ENCODE measurements around the gene VPS51. TPM values are rescaled to one million over a fixed set of nuclear protein-coding genes. Genes with fewer than 3 reads are reported as not detected.

The VPS51 gene
- total RNA-seq, 1 experiment from 2014 or later, result 77.0 TPM

- no peak for TF ChIP-seq CTCF (IDR thresholded peaks at IDR 0.05; ENCODE audit: unreplicated experiment)
- ChIA-PET CTCF (interaction anchor here (0.6 to 9.2 kb wide), 7 partner anchors 15 to 865 kb away, joined by 3 to 94 read pairs (median 3); partner anchors contain the start of gene TM7SF2), POLR2A (interaction anchor here (0.6 to 5.0 kb wide), 26 partner anchors 11 to 325 kb away, joined by 3 to 63 read pairs (median 5); partner anchors contain the start of genes ARL2, CAPN1, CDC42BPG and CDCA5)
- TSS peak; percentile 54 for BruUV-seq (replicated peaks)
- H3K4me3 Mint-ChIP-seq (ENCODE audit: unreplicated experiment), result peak overlapping the region; percentile 80
- peaks cover 3% of the 10 kb centered on the region for H3K36me3 Mint-ChIP-seq (ENCODE audit: insufficient read depth, unreplicated experiment)
- H3K9me3 Mint-ChIP-seq (ENCODE audit: unreplicated experiment), result no peaks in the 10 kb centered on the region
- intact Hi-C loops (cut with micrococcal nuclease), result no loop called here
- no peak for DNase-seq (ENCODE audit: unreplicated experiment)
- no peaks in the 10 kb centered on the region for H3K27me3 Mint-ChIP-seq (ENCODE audit: insufficient read depth, unreplicated experiment)
- H3K4me1 Mint-ChIP-seq (ENCODE audit: insufficient read depth, unreplicated experiment), result peaks cover 10% of the 10 kb centered on the region
- H3K27ac Mint-ChIP-seq (ENCODE audit: low read depth, unreplicated experiment), result peak overlapping the region; percentile 89
Measured at GRCh38 chr11:65096926-65097325, 912 bp downstream of the VPS51 start.

DNA sequence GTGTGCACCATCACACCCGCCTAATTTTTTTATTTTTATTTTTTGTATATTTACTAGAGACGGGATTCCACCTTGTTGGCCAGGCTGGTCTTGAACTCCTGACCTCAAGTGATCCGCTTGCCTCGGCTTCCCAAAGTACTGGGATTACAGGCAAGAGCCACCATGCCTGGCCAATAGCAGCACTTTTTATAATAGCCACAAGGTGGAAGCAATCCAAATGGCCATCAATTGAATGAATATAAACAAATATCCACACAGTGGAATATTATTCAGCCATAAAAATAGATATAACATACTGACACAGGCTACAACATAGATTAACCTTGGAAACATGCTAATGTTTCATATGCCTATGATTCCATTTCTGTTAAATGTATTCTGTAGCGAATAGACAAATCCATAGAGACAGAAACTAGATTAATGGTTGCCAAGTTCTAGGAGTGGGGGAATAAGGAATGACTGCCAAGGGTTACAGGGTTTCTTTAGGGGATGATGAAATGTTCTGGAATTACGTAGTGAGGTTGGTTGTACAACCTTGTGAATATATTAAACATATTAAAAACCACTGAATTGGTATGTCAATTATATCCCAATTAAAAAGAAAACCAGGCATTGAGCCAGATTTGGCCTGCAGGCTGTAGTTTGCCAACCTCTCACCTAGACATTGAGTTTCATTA, 4.8 kb downstream of the VPS51 start:
- Mint-ChIP-seq H3K27me3 (ENCODE audit: insufficient read depth, unreplicated experiment) (no peaks in the 10 kb centered on the region), H3K36me3 (ENCODE audit: insufficient read depth, unreplicated experiment) (peaks cover 18% of the 10 kb centered on the region), H3K27ac (ENCODE audit: low read depth, unreplicated experiment) (no peak overlapping the region), H3K4me1 (ENCODE audit: insufficient read depth, unreplicated experiment) (peaks cover 8% of the 10 kb centered on the region), H3K9me3 (ENCODE audit: unreplicated experiment) (no peaks in the 10 kb centered on the region), H3K4me3 (ENCODE audit: unreplicated experiment) (no peak overlapping the region)
- peak; percentile 10 for TF ChIP-seq CTCF (IDR thresholded peaks at IDR 0.05; ENCODE audit: unreplicated experiment)
- BruUV-seq (replicated peaks), result no TSS peak
- intact Hi-C loops (cut with micrococcal nuclease), result no loop called here
- ChIA-PET CTCF (interaction anchor here (0.6 to 9.2 kb wide), 2 partner anchors 11 to 451 kb away, joined by 3 to 94 read pairs; partner anchors contain the start of gene TM7SF2), POLR2A (interaction anchor here (0.6 to 5.0 kb wide), 3 partner anchors 9 to 94 kb away, joined by 3 to 63 read pairs (median 12); partner anchors contain the start of genes TM7SF2 and ZNHIT2)
- DNase-seq (ENCODE audit: unreplicated experiment), result no peak

DNA sequence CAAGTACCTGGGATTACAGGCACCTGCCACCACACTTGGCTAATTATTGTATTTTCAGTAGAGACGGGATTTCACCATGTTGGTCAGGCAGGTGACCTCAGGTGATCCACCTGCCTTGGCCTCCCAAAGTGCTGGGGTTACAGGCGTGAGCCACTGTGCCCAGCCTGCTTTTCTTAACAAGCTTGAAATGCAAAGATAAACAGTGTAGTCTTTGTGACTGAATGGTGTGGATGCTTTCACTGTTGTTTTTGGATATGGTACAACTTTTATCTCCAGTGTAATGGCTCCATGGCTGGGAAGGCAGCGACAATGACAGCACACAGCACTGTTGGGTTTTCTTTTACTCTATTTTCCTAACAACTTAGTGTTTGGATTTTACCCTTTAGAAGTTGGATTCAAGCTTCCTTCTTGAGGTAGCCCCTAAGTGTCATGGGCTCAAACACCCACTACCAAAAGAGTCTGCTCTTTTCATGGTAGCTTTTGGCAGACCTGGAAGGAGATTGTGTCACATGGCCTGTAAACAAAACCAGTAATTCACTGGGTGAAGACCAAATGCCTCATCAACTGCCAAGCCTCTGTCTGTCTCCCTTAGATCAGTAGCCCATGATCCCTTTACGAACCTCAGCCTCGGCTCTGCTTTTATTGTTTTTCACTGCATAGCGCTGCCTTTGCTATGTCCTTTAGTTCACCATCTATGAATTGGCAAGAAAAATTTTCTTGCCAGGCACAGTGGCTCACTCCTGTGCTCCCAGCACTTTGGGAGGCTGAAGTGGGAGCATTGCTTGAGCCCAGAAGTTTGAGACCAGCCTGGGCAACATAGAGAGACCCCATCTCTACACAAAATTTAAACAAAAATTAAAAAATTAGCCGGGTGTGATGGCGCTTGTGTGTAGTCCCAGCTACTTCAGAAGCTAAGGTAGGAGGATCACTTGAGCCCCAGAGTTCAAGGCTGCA, 6.4 kb downstream of the VPS51 start:
- Mint-ChIP-seq H3K9me3 (ENCODE audit: unreplicated experiment) (no peaks in the 10 kb centered on the region), H3K4me1 (ENCODE audit: insufficient read depth, unreplicated experiment) (peaks cover 6% of the 10 kb centered on the region), H3K27me3 (ENCODE audit: insufficient read depth, unreplicated experiment) (no peaks in the 10 kb centered on the region), H3K36me3 (ENCODE audit: insufficient read depth, unreplicated experiment) (peaks cover 18% of the 10 kb centered on the region), H3K27ac (ENCODE audit: low read depth, unreplicated experiment) (no peak overlapping the region), H3K4me3 (ENCODE audit: unreplicated experiment) (no peak overlapping the region)
- TF ChIP-seq CTCF (IDR thresholded peaks at IDR 0.05; ENCODE audit: unreplicated experiment), result no peak
- no TSS peak for BruUV-seq (replicated peaks)
- ChIA-PET CTCF (interaction anchor here (0.7 to 9.2 kb wide), 2 partner anchors 10 to 15 kb away, joined by 3 to 94 read pairs; partner anchors contain the start of genes TM7SF2 and ZNHIT2), POLR2A (interaction anchor here (0.7 to 1.6 kb wide), 3 partner anchors 8 to 33 kb away, joined by 3 to 5 read pairs (median 5); partner anchors contain the start of gene TM7SF2)
- intact Hi-C loops (cut with micrococcal nuclease), result no loop called here
- DNase-seq (ENCODE audit: unreplicated experiment), result no peak

DNA sequence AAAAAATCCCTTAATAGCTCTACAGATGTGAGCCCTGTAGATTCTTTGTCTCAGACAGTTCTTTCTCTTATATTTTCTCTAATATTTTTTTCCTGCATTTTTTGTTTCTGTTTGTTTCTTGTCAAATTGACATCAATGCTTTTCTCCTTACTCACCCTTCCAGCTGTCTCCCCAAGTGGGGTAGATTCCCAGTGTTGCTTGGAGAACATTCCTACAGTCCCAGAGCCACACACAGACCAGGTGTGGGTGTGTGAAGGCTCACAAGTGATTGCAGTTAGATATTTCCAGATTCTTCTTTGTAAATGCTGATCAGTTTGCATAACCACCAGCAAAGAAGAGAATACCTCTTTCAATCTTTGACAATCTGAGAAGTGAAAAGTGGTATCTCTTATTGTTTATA, 7.5 kb downstream of the VPS51 start:
- H3K27me3 Mint-ChIP-seq (ENCODE audit: insufficient read depth, unreplicated experiment), result no peaks in the 10 kb centered on the region
- intact Hi-C loops (cut with micrococcal nuclease), result no loop called here
- H3K4me3 Mint-ChIP-seq (ENCODE audit: unreplicated experiment), result no peak overlapping the region
- H3K27ac Mint-ChIP-seq (ENCODE audit: low read depth, unreplicated experiment), result no peak overlapping the region
- peaks cover 6% of the 10 kb centered on the region for H3K4me1 Mint-ChIP-seq (ENCODE audit: insufficient read depth, unreplicated experiment)
- H3K9me3 Mint-ChIP-seq (ENCODE audit: unreplicated experiment), result no peaks in the 10 kb centered on the region
- DNase-seq (ENCODE audit: unreplicated experiment), result no peak
- BruUV-seq (replicated peaks), result no TSS peak
- TF ChIP-seq CTCF (IDR thresholded peaks at IDR 0.05; ENCODE audit: unreplicated experiment), result no peak
- ChIA-PET CTCF (no interaction called here), POLR2A (interaction anchor here (0.6 kb wide), 1 partner anchor 11 kb away, joined by 3 read pairs; no protein-coding TSS in a partner anchor)
- H3K36me3 Mint-ChIP-seq (ENCODE audit: insufficient read depth, unreplicated experiment), result peaks cover 18% of the 10 kb centered on the region

Measured in MCF 10A (cell line).